ENCODE data around the gene STAT6.

Gene STAT6

DNA sequence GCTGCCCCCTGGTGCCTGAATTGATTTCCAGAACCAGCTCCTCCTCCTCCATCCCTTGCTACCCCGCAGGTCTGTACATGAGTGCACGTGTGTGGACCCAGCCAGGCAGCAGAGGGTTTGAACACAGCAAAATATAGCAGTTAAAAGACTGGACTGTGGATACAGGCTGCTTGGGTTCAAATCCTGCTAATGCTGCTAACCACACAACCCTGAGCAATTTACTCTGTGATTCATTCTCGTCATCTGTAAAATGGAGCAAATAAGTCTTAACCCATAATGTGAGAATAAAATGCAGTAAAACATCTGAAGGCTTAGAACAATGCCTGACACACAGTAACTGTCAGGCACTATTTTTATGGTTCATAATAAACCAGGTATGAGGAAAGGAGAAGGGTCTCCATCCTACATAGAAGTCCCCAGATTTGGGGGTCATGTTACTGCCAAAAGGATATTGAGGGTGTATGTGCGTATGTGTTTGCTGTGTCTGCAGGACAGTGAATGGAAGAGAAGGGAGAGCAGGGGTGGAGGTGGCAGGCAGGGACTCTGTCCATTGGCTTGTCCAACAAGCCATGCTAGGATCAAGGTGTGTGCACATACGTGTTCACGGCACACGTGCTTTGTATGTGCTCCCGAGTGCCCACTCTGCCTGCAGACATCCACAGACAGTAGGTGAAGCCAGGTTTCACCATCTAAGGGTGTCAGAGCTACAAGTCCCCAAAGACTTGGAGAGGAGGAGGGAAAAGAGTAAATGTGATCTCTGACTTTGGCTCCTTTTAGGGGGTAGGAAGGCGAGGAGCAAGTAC lies 1.5 kb upstream of the STAT6 start:
- Histone ChIP-seq H3K4me3 (ENCODE audit: low read depth in 1 of 5, low read length in 5 of 5) (peak overlapping the region; percentile 78 to 98 (median 94)), H3K9ac (ENCODE audit: low read length in 5 of 5) (peak overlapping the region in 3 of 5 donors; percentile 53 to 95 (median 92)), H3K27me3 (ENCODE audit: control insufficient read depth in 5 of 5, insufficient read depth in 4 of 5, low read length in 5 of 5) (no peaks in the 10 kb centered on the region), H3K36me3 (ENCODE audit: control insufficient read depth in 5 of 5, insufficient read depth in 5 of 5, low read length in 5 of 5) (peaks cover 0 to 9% (median 5%) of the 10 kb centered on the region in 5 donors), H3K9me3 (ENCODE audit: control insufficient read depth in 5 of 5, low read length in 5 of 5) (no peaks in the 10 kb centered on the region), H3K27ac (ENCODE audit: low read depth, low read length) (peak overlapping the region; percentile 100), H3K4me1 (ENCODE audit: control insufficient read depth in 5 of 5, insufficient read depth in 5 of 5, low read length in 5 of 5) (peaks cover 5 to 43% (median 40%) of the 10 kb centered on the region in 5 donors)

DNA sequence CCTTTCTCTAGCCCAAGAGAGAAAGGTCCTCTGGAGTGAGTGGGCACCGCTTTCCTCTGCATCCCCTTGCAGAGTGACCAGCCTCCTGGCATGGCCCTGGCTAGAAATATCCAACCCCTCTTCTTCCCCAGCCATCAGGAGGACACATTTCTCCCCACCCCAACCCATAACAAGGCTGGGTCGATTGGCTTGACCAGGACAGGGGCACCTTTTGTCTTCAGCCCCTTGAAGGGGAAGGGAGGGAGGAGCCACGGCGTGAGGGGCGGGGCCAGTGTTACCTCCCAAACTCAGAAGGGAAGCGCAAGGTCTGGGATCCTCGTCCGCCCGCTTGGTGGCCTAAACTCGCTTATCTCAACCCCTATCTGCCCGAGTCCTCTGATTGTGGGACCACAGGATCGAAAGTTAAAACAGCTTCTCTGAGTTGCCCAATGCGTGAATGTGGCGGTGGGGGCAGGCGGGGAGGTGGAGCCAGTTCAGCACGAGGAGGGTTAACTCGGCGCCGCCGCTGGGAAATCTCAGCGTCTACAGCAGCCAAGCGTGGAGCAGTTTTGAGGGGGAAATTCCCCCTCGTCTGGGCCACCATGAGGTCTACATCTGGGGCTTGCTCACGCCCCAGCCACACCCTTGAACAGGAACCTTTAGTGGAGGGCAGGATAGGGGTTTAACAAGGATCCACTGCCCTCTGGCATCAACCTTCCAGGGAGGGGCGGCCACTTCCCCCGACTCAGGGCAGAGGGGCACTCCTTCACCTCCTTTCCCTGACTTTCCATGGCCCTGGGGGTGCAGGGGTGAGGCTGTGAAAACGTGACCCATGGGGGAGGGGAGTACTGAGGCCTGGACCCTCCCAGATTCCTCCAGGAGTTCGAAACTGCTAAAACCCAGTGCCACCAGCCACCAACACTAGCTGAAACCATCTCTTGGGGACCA lies 795 bp downstream of the STAT6 start:
- no peaks in the 10 kb centered on the region for H3K9me3 ChIP-seq (ENCODE audit: control insufficient read depth in 5 of 5, low read length in 5 of 5)

DNA sequence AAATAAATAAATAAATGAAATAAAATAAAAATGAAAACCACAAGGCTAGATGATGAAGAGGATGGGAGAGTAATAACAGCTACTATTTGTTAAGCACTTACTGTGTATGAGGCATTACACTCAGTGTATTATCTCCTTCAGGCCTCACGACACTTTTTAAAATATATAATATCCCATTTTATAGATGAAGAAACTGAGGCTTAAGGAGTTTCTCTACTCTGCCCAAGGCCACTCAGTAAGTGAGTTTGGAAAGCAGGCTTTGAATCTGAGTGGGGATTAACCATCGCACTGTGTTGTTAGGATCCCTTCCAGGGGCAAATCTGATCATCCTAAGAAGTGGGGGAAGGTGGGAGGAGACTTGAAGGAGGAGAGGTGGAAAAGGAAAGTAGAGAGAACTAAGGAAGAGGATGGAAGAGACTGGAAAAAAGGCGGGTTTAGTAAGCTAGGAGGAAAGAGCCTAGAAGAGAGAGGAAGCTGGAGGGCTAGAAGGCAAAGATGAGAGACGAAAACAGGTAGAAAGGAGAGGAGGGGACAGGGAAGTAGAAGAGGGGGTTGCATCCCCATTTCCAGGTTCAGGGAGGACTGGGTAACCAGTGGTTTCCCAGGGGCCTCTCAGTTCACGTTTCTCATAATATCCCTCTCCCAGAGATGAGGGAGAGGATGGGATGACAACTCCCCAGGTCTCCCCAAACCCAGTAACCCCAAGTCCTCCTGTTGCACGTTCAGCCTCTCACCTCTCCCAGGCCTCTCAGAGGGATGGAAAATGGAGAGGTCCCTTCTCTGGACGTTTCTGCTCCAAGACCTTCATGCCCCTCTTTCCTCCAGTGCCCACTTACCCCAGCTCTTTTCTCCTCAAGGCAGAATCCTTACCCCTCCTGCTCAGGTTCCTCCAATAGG lies 1.7 kb downstream of the STAT6 start:
- Histone ChIP-seq H3K27ac (ENCODE audit: low read depth, low read length) (peak overlapping the region; percentile 100), H3K4me1 (ENCODE audit: control insufficient read depth in 5 of 5, insufficient read depth in 5 of 5, low read length in 5 of 5) (peaks cover 7 to 46% (median 43%) of the 10 kb centered on the region in 5 donors), H3K4me3 (ENCODE audit: low read depth in 1 of 5, low read length in 5 of 5) (peak overlapping the region; percentile 78 to 98 (median 94)), H3K9me3 (ENCODE audit: control insufficient read depth in 5 of 5, low read length in 5 of 5) (no peaks in the 10 kb centered on the region), H3K27me3 (ENCODE audit: control insufficient read depth in 5 of 5, insufficient read depth in 4 of 5, low read length in 5 of 5) (no peaks in the 10 kb centered on the region), H3K9ac (ENCODE audit: low read length in 5 of 5) (peak overlapping the region in 4 of 5 donors; percentile 44 to 96 (median 94)), H3K36me3 (ENCODE audit: control insufficient read depth in 5 of 5, insufficient read depth in 5 of 5, low read length in 5 of 5) (peaks cover 0 to 41% (median 37%) of the 10 kb centered on the region in 5 donors)

More for the DNA sequence above, 795 bp downstream of the STAT6 start:
- peak overlapping the region; percentile 78 to 98 (median 94) for H3K4me3 ChIP-seq (ENCODE audit: low read depth in 1 of 5, low read length in 5 of 5)
- no peaks in the 10 kb centered on the region for H3K27me3 ChIP-seq (ENCODE audit: control insufficient read depth in 5 of 5, insufficient read depth in 4 of 5, low read length in 5 of 5)
- H3K27ac ChIP-seq (ENCODE audit: low read depth, low read length): peak overlapping the region; percentile 100
- peaks cover 7 to 46% (median 43%) of the 10 kb centered on the region in 5 donors for H3K4me1 ChIP-seq (ENCODE audit: control insufficient read depth in 5 of 5, insufficient read depth in 5 of 5, low read length in 5 of 5)
- peak overlapping the region; percentile 84 to 99 (median 95) for H3K9ac ChIP-seq (ENCODE audit: low read length in 5 of 5)
- peaks cover 0 to 32% (median 28%) of the 10 kb centered on the region in 5 donors for H3K36me3 ChIP-seq (ENCODE audit: control insufficient read depth in 5 of 5, insufficient read depth in 5 of 5, low read length in 5 of 5)

DNA sequence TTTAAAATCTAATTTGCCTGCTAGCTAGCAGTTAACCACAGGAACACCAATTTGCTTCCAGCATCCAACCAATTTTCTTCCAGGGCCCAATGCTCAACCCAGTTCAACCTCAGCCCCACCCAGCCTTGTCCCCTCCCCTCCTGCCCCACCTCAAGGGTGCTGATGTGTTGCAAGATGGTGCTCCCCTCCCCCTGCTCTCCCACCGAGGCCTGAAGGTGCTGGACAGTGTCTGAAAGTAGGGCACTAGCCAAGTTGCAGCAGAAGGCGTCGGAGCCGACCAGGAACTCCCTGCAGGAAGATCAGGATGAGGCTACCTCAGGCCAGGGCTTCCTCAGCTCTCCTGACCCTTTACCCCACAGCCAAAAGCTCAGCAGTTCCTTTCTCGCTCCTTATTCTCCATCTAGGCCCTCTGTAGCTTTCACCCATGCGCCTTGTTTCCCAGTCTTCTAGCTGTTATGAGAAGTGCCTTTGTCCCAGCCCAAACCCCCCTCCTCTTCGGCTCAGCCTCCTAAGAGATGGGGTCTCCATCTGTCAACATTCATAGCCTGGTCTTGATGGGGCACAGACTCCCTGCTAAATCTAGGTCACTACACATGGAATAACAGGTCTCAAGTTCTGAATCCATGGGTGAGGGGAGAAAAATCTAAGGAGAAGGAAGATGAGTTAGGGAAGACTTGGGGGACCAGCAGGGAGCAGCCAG lies 3.6 kb downstream of the STAT6 start:
- Histone ChIP-seq H3K4me3 (ENCODE audit: low read depth in 1 of 5, low read length in 5 of 5) (no peak overlapping the region), H3K36me3 (ENCODE audit: control insufficient read depth in 5 of 5, insufficient read depth in 5 of 5, low read length in 5 of 5) (peaks cover 0 to 50% (median 46%) of the 10 kb centered on the region in 5 donors), H3K27me3 (ENCODE audit: control insufficient read depth in 5 of 5, insufficient read depth in 4 of 5, low read length in 5 of 5) (no peaks in the 10 kb centered on the region), H3K27ac (ENCODE audit: low read depth, low read length) (no peak overlapping the region), H3K4me1 (ENCODE audit: control insufficient read depth in 5 of 5, insufficient read depth in 5 of 5, low read length in 5 of 5) (peaks cover 7 to 44% (median 41%) of the 10 kb centered on the region in 5 donors), H3K9ac (ENCODE audit: low read length in 5 of 5) (no peak overlapping the region), H3K9me3 (ENCODE audit: control insufficient read depth in 5 of 5, low read length in 5 of 5) (no peaks in the 10 kb centered on the region)

DNA sequence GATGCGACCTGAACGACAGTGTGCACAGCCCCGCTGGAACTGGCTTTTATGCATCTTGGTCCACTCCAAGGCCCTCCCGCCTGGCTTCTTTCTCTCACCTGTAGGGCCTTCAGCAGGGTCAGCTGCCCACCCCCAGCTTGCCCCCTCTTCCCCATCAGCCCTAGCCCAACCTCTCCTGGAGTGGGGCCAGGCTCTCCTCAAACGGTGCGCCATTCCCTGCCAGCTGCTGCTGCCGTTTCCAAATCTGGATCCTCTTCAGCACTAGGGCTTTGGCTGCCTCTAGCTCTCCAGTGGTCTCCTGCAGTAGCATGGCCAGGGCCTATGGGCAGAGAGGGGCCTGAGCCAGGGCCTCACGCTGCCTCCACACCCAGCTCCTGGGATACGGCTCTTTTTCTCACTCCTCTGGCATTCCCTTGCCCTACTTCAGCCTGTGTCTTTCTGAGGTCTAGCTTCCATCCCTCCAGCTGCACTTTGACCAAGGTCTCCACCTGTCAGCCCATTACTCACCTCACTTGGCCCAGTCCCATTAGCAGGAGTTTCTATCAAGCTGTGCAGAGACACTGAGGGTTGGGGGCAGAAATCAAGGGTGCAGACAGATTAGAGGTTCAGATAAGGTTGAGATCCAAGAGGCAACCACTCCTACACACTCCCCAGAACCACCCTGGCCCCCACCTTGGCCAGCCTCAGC lies 5.0 kb downstream of the STAT6 start:
- peaks cover 0 to 63% (median 53%) of the 10 kb centered on the region in 5 donors for H3K36me3 ChIP-seq (ENCODE audit: control insufficient read depth in 5 of 5, insufficient read depth in 5 of 5, low read length in 5 of 5)
- H3K4me1 ChIP-seq (ENCODE audit: control insufficient read depth in 5 of 5, insufficient read depth in 5 of 5, low read length in 5 of 5): peaks cover 3 to 31% (median 30%) of the 10 kb centered on the region in 5 donors
- H3K4me3 ChIP-seq (ENCODE audit: low read depth in 1 of 5, low read length in 5 of 5): no peak overlapping the region
- H3K27me3 ChIP-seq (ENCODE audit: control insufficient read depth in 5 of 5, insufficient read depth in 4 of 5, low read length in 5 of 5): no peaks in the 10 kb centered on the region
- no peak overlapping the region for H3K9ac ChIP-seq (ENCODE audit: low read length in 5 of 5)
- no peaks in the 10 kb centered on the region for H3K9me3 ChIP-seq (ENCODE audit: control insufficient read depth in 5 of 5, low read length in 5 of 5)
- H3K27ac ChIP-seq (ENCODE audit: low read depth, low read length): no peak overlapping the region

DNA sequence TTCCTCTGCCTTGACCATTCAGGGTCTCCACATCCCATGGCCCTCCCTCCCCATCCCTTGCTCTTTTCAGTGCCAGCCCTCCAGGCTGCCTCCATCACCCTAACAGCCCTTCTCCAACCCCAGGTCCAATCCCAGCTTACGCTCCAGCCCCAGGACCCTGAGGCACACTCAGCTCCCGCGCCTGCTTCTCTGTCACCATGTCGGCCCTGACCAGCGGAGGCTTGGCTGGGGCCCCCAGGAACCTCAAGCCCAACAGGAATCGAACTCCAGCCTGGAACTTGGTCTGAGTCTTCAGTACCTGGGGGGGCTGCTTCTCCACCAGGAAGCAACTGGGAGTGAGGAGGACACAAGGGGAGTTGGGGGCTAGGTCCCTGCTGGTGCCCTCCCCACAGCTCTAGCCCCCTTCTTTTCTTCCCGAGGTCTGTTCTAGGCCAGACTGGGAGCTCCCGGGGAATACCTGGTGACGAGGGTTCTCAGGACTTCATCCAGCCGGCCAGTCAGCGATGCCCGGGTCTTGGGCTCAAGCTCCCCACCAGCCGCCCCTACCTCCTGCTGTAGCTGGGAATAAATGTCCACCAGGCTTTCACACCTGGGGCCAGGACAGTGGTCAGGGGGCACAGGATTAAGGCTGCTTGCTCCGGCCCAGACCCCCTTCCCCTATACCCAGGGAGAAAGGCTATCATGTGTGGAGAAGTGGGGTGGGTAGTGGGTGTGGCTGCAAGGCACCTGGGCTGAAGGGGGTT lies 6.0 kb downstream of the STAT6 start:
- Histone ChIP-seq H3K27ac (ENCODE audit: low read depth, low read length) (no peak overlapping the region), H3K9ac (ENCODE audit: low read length in 5 of 5) (no peak overlapping the region), H3K9me3 (ENCODE audit: control insufficient read depth in 5 of 5, low read length in 5 of 5) (no peaks in the 10 kb centered on the region), H3K4me1 (ENCODE audit: control insufficient read depth in 5 of 5, insufficient read depth in 5 of 5, low read length in 5 of 5) (peaks cover 3 to 25% (median 21%) of the 10 kb centered on the region in 5 donors), H3K4me3 (ENCODE audit: low read depth in 1 of 5, low read length in 5 of 5) (no peak overlapping the region), H3K36me3 (ENCODE audit: control insufficient read depth in 5 of 5, insufficient read depth in 5 of 5, low read length in 5 of 5) (peaks cover 0 to 68% (median 53%) of the 10 kb centered on the region in 5 donors), H3K27me3 (ENCODE audit: control insufficient read depth in 5 of 5, insufficient read depth in 4 of 5, low read length in 5 of 5) (no peaks in the 10 kb centered on the region)

DNA sequence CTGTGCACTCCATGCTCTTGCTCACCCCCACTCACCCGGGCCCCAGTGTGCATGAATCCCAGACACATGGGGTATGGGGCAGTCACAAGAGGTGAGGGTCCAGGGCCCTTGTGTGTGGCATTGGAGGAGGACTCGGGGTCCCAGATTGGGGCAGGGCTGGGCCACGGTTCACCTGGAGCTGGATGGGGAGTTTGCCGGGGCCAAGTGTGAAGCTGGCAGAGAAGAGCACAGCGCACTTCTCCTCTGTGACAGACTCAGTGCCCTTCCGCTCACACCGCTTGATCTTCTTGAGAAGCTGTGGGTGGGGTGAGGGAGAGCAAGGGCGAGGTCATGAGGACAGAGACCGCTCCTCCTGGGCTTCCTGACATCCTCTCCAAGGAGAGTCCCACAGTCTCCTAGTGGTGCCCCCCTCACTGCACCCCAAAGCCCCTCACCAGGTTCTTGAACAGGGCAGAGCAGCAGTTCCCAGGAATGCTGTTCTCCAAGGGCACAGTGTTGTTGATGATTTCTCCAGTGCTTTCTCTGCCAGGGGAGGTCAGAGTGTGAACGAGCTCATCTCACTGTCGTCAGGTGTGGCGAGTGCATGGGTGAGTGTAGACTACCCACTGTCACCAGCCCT lies 6.8 kb downstream of the STAT6 start:
- H3K27me3 ChIP-seq (ENCODE audit: control insufficient read depth in 5 of 5, insufficient read depth in 4 of 5, low read length in 5 of 5): no peaks in the 10 kb centered on the region
- H3K9me3 ChIP-seq (ENCODE audit: control insufficient read depth in 5 of 5, low read length in 5 of 5): no peaks in the 10 kb centered on the region
- H3K27ac ChIP-seq (ENCODE audit: low read depth, low read length): no peak overlapping the region
- H3K4me3 ChIP-seq (ENCODE audit: low read depth in 1 of 5, low read length in 5 of 5): no peak overlapping the region
- H3K36me3 ChIP-seq (ENCODE audit: control insufficient read depth in 5 of 5, insufficient read depth in 5 of 5, low read length in 5 of 5): peaks cover 0 to 76% (median 61%) of the 10 kb centered on the region in 5 donors
- peaks cover 3 to 17% (median 13%) of the 10 kb centered on the region in 5 donors for H3K4me1 ChIP-seq (ENCODE audit: control insufficient read depth in 5 of 5, insufficient read depth in 5 of 5, low read length in 5 of 5)
- no peak overlapping the region for H3K9ac ChIP-seq (ENCODE audit: low read length in 5 of 5)

DNA sequence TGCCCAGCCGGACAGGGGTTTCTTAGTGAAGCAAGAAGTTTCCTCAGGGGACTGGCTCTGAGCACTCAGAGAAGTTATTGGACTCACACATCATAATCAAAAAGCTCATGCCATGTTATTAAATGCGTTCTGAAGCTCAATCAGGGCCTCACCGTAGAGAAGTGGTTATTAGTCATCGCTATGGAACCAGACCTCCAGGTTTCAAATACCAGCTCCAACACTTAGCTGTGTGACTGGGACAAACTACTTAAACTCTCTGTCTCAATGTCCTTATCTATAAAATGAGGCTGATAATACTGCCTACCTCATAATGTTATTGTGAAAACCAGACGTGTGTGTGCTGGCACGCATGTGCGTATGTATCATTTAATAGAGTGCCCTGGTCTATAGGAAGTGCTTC lies 7.3 kb downstream of the STAT6 start:
- H3K9me3 ChIP-seq (ENCODE audit: control insufficient read depth in 5 of 5, low read length in 5 of 5): no peaks in the 10 kb centered on the region
- no peak overlapping the region for H3K9ac ChIP-seq (ENCODE audit: low read length in 5 of 5)
- H3K4me3 ChIP-seq (ENCODE audit: low read depth in 1 of 5, low read length in 5 of 5): no peak overlapping the region
- no peak overlapping the region for H3K27ac ChIP-seq (ENCODE audit: low read depth, low read length)
- peaks cover 3 to 15% (median 10%) of the 10 kb centered on the region in 5 donors for H3K4me1 ChIP-seq (ENCODE audit: control insufficient read depth in 5 of 5, insufficient read depth in 5 of 5, low read length in 5 of 5)
- H3K27me3 ChIP-seq (ENCODE audit: control insufficient read depth in 5 of 5, insufficient read depth in 4 of 5, low read length in 5 of 5): no peaks in the 10 kb centered on the region
- peaks cover 0 to 81% (median 67%) of the 10 kb centered on the region in 5 donors for H3K36me3 ChIP-seq (ENCODE audit: control insufficient read depth in 5 of 5, insufficient read depth in 5 of 5, low read length in 5 of 5)
